ENCODE measurements around the gene A2M.

The A2M gene

DNA sequence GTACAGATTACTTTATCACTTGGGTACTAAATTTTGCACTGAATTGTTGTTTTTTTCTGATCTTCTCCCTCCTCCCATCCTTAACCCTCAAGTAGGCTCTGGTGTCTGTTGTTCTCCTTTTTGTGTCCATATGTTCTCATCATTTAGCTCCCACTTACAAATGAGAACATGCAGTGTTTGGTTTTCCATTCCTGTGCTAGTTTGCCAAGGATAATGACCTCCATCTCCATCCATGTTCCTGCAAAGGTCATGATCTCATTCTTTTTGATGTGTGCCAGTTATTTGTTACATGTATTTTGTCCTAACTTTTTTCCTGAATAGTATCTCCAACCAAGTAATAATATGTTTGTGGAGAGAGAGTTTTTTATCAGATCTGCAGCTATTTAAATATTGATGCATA is 44.2 kb downstream of the A2M start:
- DNase-seq = no peak

DNA sequence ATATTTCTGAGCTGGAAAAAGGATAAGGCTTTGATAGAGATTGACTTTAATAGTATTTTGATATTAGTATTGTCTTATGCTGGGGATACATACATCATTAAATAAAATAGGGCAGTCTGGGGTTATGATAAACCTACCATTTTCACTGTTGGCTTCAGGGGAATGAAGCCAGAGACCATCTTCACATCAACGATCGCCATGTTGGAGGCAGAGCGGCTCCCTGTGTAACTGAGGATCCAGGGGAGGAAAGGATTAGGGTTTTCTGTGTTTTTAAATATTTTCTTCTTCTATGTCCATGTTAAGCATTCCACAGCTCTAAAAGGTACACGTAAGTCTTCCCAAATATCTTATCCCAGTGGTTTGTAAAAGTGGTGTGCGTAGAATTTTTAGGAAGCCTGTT is 45.4 kb downstream of the A2M start:
- no peak for DNase-seq

DNA sequence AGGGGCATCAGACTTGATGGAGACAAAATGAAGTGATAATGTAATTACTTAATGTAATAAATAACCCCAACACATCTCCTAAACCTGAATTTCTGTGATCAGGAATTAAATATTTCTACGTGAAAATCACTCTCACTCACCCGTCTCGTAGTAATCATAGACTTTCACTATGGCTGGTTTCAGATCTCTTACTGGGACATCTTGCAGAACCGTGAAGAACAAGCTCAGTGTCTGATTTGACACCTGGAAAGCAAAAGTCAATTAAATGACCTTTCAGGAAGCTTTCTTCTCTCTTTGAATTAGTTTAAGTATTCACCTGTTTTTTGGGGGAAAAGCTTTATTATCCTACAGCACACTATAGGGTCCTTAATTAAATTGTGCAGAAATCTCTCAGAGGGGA is 47.1 kb downstream of the A2M start:
- no peak for DNase-seq

DNA sequence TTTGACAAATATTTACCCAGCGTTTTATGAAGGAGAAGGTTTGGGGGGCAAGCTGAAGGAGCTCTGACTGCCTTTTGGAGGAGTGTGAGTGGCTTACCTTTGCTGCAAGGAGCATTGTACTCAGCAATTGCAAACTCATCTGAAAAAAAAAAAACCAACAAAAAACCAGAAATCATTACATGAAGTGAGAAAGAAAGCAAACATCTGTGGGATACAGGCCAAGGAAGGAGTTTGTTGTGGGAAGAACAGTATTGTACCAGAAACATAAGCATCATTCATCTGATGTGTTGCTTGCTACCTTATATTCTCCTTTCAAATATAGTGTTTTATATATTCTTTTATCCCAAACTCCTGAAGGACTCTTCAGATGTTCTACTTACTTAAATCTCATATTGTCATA is 47.6 kb downstream of the A2M start:
- DNase-seq = no peak

DNA sequence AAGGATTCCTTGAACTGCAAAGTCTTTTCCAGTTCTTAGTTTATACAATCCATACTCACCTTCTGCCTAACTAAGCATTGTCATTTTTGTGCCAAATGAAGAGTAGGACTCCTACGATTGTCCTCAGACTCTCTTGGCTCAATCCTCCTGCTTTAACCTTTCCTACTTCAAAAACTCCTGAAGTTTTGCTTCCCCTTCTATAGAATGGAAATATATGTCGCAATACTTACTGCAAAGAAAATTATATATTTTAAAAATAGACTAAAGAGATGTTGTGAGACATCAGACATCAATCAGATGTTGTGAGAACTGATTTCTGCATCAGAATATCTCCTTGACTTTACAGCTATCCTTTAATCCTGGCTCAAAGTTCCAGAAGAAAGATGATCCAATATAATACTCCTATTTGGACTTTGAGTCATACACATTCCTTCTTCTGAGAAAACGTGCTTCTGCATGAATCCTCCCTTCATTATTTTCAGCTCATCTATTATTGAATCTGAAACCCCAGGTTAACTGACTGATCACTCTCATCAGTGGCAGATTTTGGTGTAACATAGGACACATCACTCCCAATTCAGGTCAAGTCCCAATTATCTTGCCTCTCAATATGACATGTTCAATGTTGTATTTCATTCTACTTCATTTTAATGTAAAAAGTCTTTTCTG is 48.8 kb downstream of the A2M start:
- DNase-seq = no peak

DNA sequence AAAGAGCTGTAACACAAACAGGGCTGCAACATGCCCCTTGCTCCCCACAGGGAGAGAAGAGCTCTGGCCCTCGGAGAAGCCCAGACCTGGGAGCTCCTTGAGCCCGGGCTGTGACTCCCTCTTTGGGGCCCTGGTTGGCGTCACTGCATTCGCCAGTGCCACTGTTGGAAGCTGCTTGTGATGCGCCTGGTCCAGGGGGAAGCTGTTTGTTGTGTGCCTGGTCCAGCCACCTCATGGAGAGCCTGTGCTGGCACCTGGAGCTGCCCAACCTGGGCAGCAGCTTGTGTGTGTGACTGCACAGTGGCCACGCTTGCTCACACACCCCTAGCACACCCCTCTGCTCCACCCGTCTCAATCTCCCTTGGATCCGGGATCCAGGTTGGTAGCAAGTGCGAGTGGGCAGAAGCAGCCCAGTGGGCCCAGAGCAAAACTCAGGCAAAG is 49.5 kb downstream of the A2M start:
- no peak for DNase-seq

DNA sequence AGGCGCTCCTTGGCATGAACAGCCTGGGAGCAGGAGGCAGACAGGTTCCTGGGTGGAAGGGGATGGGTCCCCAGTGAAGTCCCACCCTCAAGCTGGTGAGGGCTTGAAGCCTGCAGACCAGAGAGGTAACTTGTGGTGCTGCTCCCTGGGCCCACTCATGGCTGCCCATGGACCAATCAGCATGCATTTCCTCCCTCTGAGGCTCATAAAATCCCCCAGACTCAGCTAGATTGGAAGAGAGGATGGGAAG is 50.2 kb downstream of the A2M start:
- DNase-seq = no peak

DNA sequence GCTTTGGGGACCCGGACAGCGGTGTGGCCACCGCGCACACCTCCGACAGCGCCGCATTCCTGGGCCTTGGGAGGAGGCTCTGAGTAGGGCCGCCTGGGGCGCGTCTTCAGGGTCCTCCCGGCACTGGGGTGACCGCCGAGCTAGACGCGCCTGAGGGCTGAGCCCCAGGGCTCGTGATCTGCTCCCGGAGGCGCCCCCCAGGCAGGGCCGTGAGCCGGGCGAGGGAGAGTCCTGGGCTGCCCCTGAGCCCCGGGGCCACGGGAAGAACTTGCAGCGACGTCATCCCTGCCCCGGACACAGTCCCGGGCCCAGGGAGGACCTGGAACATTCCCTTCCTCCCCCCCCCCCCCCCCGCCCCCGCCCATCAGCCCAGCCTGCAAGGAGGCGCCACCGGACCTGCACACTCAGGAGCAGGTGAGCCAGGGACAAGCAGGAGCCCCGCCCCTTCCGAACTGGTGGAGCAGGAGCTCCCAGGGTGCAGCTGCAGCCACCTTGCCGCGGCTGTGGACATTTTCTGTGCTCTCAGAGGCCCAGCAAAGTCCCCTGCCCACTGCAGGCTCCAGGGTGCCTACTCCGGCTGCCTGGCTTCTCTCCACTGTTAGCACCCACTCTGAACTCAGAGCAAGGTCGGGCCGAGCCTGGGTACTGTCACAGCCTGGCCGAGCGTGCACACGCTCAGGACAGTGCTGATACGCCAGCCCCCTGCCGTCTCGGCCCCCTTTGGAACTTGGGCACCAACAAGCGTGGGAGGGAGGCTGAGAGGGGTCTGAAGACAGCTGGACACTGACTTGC is 50.7 kb downstream of the A2M start:
- no peak for DNase-seq

DNA sequence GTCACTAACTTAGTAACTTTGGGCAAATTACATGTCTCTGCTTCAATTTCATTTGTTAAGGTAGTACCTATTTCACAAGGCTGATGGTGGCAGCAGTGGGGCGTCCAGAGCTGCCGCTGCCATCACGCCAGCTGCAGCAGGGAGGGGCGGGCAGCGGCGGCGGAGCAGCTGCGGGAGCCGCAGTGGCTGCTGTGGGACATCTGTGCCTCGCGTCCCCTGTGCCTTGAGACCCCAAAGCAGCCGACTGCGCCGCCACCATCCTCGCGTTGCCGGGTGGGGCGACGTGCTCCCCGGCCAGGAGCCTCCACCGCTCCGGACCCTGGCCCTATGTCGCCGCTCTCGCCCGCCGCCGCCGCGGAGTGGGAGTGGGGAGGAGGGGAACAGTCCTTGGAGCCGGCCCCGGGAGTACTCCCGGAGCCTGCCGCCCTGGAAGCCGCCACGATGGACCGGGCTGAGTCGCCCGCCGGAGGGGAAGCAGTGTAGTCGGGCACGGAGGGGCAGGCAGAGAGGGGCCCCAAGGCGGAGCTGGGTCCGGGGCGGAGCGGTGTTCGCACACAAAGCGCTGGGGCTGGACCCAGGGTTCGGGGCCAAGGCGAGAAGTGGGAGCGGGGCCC is 51.4 kb downstream of the A2M start:
- peak; percentile 52 for DNase-seq

DNA sequence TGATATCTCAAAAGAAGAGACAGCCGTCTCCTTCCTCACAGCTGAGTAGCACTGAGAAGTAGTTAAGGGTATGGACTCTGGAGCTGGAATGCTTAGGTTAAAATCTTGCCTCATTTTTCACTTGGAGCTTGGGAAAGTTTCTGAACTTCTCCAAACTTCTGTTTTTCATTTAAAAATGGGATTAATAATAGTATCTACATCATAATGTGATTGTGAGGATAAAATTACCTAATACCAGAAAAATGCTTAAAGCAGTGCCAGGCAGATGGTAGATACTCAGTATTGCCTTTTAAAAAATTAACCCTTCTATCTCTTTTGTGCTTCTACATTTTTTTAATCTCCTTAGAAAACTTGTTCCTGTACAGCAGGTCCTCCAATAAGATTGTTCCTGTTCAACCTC is 63.1 kb downstream of the A2M start:
- no peak for DNase-seq

DNA sequence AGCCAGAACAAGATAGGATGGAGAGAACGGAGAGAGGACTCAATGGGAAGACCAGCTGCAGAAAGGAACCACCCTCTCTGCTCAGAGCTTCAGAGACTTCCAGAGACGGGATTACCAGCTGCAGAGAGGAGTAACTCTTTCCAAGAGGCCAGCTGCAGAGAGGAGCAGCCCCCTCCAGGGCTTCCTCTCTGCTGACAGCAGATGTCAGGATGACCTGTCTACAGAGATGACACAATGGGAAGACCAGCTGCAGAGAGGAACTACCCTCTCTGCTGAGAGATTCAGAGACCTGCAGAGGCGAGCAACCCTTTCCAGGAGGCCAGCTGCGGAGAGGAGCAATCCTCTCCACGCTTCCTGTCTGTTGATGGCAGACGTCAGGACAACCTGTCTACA is 64.6 kb downstream of the A2M start:
- DNase-seq = no peak

DNA sequence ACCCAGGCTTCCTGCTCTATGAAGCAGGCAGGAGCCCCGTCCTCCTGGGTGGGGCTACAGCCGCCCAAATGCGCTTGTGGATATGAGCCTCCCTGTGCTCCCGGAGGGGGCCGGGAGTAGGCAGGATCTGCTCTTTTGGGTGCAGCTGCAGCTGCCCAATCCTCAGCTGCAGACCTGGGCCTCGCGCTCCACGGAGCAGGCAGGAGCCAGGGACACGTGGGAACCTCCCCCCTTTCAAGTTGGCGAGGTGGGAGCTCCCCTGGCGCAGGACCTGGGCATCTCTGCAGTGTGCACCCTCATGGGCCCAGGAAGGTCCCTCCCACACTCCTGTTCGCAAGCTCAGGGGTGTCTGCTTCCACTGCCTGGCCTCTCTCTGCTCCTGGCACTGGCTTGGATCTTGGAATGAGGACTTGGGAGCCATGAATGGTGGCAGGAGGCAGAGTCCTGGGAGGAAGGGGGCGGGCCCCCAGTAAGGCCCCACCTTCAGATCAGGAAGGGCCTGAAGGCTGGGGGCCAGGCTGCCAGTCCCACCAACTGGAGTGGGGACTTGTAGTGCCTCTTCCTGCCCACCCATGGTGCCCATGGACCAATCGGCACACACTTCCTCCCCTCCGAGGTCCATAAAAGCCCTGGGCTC is 65.1 kb downstream of the A2M start:
- DNase-seq = no peak

DNA sequence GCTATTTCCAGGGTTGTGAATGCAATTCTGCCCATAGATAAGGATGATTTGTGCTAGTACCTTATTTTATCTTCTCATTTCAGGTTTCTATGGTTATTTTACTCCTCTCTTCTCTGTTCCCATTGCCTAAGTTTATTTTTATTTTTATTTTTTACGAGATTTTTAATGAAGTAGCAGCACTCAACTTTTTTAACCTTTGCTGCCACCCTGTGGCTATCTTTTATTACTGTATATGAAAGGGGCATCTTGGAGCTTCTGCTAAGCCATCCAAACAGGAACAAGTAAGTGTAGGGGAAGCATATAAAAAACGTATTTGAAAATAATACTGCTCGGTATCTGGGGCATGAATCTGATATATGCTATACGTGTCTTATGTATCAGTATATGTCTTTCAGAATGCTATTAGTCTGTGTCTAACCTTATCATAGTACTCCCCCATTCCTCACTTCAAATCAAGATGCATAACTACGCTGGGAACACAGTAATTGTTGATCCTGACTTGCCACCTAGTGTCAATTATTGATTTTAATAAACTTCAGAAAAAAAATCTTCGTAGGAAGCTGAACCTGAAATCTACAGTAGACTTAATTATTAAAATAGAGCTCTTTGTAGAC is 66.1 kb downstream of the A2M start:
- DNase-seq = peak; percentile 75

DNA sequence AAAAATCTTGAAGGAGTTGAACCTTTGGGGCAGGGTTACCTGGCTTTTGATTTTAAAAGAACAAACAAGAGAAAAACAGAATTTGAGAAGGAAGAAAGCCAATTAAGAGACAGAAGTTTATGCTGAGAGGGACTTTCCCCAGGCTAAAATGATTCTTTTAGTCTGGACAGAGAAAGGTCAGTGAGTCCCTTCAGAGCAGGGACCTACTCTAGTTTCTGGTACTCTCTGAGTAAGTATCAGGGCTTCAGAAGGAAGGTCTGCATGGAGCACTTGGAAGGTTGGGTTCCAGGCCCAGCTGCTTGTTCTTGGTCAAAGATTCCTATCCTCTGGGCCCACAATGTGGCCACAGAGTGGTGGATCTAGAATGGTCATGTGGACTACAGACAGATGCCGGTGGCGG is 66.8 kb downstream of the A2M start:
- DNase-seq = no peak

DNA sequence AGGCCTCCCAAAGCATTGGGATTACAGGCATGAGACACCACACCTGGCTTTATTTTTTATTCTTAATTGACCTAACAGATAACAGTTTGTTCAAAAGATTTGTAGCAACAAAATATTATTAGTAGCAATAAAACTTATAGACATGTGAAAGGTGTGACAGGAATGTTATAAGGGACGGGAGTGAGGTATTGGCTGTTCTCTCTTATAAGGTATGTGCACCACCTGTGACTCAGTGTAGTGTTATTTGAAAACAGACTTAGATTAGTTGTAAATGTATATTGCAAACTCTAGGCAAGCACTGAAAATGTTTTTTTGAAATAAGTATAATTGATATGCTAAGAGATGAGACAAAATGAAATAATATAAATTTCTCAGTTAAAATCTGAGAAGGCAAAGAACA is 68.6 kb downstream of the A2M start:
- DNase-seq = no peak

DNA sequence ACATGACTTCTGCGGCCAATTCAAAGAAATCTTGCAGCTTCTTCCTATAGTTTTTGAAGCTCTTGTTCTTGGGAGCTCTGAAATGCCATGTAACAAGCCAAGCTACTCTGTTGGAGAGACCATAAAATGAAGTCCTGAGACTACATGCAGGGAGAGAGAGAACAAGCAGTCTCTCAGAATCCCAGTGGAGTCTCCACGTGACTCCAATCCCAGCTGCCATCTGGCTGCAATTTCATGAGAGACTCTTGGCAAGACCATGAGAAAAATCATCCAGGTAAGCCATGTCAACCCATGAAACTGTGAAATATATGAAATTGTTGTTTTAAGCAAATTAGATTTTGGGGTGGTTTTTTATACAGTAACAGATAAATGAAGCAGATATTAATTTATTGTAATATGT is 72.0 kb downstream of the A2M start:
- no peak for DNase-seq

DNA sequence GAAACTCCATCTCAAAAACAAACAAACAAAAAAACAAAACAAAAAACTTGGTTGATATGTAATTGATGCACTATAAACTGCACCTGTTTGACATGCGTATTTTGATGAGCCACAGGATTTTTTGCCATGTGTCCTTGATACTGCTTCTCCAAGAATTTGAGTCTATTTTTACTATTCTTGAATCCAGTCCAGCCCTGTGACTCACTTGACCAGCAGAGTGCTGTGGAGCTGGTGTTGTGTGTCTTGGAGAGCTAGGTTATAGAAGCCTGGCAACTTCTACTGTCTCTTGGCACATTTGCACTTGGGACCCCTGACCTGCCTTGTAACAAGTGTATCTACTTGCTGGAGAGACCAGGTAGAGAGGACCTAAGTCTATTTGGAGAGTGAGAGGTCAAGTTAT is 74.4 kb downstream of the A2M start:
- no peak for DNase-seq

DNA sequence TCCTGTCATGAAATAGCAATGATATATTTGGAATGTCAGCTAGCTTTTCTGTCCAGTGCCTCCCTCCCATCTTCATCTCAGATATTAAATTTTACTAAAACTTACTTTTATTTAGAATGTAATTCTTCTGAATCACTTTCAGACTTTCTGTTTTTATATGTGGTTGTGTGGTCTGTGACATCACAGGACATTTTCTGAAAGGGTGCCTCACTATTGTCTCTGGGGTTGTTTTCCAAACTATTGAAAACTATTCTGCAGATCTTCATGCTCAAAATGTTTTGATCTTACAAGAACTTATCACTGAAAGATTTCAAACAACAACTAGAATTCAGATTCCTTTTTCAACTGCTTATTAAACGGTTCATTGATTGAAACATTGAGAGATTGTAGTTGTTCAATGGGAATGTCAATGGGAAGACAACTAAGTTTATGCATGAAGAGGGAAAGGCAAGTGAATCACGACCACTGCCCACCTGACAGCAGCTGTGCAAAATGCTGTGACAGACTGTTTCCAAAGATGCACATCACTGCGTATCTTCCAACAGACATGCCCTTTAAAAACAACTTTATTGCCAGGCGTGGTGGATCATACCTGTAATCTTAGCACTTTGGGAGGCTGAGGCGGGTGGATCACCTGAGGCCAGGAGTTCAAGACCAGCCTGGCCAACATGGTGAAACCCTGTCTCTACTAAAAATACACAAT is 75.1 kb downstream of the A2M start:
- DNase-seq = no peak

DNA sequence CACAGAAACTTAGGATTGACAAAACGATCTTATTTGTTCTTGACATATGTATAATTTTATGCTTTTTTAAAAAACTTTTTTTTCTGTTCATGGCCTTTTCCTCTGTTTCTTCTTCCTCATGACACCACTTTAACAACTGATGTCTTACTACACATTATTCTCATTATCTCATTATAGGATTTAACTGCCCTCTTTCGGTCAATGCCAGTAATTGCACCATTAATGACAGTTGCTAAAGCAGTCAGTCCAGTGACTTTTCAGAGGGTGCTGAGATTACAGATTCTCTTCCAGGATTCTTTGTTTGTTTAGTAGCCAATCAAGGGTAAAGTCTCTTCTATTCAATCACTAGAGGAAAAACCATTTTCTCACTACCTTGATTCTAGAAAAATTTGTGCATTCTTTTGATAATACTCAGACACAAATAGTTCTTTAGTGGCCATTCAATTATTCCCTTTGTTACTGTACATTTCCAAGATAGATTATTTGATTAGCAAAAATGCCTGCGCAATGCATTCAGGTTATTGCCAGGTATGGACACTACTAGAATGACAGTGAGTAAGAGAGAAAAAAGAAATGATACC is 76.2 kb downstream of the A2M start:
- DNase-seq = peak; percentile 81

DNA sequence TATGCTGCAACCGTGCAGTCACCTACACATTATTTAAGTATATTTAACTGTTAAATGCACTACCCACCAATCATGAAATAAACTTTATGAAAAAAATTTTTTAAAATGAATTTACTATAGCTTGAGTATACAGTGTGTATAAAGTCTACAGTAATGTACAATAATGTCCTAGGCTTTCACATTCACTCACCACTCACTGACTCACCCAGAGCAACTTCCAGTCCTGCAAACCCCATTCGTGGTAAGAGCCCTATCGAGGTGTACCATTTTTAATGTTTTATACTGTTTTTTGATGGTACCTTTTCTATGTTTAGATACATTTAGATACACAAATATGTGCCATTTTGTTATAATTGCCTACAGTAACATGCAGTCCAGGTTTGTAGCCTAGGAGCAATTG is 78.3 kb downstream of the A2M start:
- DNase-seq = no peak

DNA sequence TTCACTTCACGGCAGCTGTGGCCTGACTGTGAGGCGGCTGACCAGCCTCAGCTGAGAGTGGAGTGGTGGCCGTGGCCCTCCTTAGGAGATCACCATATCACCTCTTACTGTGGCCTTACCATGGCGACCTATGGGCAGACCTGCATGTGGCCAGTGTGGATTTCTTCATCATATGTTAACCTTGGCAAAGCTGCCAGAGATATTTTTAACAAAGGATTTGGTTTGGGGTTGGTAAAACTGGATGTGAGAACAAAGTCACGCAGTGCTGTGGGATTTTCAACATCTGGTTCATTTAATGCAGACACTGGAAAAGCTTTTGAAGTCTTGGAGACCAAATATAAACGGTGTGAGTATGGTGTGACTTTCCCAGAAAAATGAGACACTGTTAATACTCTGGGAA is 79.5 kb downstream of the A2M start:
- DNase-seq = no peak

DNA sequence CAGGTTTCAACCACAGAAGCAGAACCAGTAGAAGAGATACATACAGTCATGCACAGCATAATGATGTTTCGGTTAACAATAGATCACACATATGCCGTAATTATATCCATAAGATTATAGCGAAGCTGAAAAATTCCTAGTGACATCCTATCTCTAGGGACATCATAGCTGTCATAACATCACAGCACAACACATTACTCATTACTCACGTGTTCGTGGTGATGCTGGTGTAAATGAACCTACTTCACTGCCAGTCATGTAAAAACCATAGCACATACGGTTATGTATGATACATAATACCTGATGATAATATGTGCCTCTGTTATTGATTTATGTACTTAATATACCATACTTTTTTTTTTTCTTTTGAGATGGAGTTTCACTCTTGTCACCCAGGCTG is 81.6 kb downstream of the A2M start:
- no peak for DNase-seq
